Measurements from ENCODE around the gene MAP1LC3B.

MAP1LC3B gene

DNA sequence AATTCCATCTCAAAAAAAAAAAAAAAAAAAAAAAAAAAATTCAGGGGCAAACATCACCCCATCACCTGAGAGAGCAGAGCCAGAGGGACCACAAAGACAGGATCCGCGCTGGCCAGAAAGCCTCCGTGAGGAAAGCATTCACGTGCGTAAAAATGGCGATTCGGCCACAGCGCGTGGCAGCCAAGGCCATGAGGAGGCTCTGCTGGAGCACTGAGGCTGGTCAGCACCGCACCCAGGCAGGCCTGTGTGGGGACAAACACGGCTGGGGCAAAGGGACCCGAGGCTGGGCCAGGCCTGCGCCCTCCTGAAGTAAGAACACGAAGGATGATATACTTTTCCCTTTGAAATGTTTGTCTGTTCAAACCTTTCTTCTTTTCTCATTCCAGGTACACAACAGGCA lies 45.2 kb downstream of the MAP1LC3B start:
- DNase-seq (ENCODE audit: low spot score), result no peak

GRCh38 chr16:87437911-87438610 lies 45.9 kb downstream of the MAP1LC3B start:
- TF ChIP-seq, protein P1, sequence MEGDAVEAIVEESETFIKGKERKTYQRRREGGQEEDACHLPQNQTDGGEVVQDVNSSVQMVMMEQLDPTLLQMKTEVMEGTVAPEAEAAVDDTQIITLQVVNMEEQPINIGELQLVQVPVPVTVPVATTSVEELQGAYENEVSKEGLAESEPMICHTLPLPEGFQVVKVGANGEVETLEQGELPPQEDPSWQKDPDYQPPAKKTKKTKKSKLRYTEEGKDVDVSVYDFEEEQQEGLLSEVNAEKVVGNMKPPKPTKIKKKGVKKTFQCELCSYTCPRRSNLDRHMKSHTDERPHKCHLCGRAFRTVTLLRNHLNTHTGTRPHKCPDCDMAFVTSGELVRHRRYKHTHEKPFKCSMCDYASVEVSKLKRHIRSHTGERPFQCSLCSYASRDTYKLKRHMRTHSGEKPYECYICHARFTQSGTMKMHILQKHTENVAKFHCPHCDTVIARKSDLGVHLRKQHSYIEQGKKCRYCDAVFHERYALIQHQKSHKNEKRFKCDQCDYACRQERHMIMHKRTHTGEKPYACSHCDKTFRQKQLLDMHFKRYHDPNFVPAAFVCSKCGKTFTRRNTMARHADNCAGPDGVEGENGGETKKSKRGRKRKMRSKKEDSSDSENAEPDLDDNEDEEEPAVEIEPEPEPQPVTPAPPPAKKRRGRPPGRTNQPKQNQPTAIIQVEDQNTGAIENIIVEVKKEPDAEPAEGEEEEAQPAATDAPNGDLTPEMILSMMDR (IDR thresholded peaks at IDR 0.05; ENCODE audit: extremely low read depth, missing control alignments), result no peak
- DNase-seq (ENCODE audit: low spot score), result no peak

More for the DNA sequence above, 45.2 kb downstream of the MAP1LC3B start:
- TF ChIP-seq, protein P1 (IDR thresholded peaks at IDR 0.05; ENCODE audit: extremely low read depth, missing control alignments), result no peak

GRCh38 chr16:87438611-87438985 lies 46.5 kb downstream of the MAP1LC3B start:
- TF ChIP-seq, protein P1 (IDR thresholded peaks at IDR 0.05; ENCODE audit: extremely low read depth, missing control alignments), result no peak
- DNase-seq (ENCODE audit: low spot score), result no peak

GRCh38 chr16:87439926-87440325 lies 47.8 kb downstream of the MAP1LC3B start:
- no peak for DNase-seq (ENCODE audit: low spot score)
- TF ChIP-seq, protein P1 (IDR thresholded peaks at IDR 0.05; ENCODE audit: extremely low read depth, missing control alignments), result no peak

GRCh38 chr16:87441886-87442580 lies 49.9 kb downstream of the MAP1LC3B start:
- DNase-seq (ENCODE audit: low spot score), result no peak
- TF ChIP-seq, protein P1 (IDR thresholded peaks at IDR 0.05; ENCODE audit: extremely low read depth, missing control alignments), result no peak

GRCh38 chr16:87442581-87442966 lies 50.4 kb downstream of the MAP1LC3B start:
- DNase-seq (ENCODE audit: low spot score), result no peak
- TF ChIP-seq, protein P1 (IDR thresholded peaks at IDR 0.05; ENCODE audit: extremely low read depth, missing control alignments), result no peak

GRCh38 chr16:87443016-87443415 lies 50.9 kb downstream of the MAP1LC3B start:
- TF ChIP-seq, protein P1 (IDR thresholded peaks at IDR 0.05; ENCODE audit: extremely low read depth, missing control alignments), result no peak
- no peak for DNase-seq (ENCODE audit: low spot score)

Measured in GM20000 (cell line).